HG03196 (cell line): ENCODE data around the gene TMPRSS4.
"Not testable (repeated sequence)": the region's sequence is repeated elsewhere in the genome, so short reads cannot be mapped to it uniquely, and the experiment has no call there.

Source experiments
- ATAC-seq: cut with Tn5 transposase; IDR thresholded peaks from one replicate; pipeline ENCODE4 v1.9.1; 2021; ENCODE audit not compliant: unreplicated experiment

Gene TMPRSS4

DNA sequence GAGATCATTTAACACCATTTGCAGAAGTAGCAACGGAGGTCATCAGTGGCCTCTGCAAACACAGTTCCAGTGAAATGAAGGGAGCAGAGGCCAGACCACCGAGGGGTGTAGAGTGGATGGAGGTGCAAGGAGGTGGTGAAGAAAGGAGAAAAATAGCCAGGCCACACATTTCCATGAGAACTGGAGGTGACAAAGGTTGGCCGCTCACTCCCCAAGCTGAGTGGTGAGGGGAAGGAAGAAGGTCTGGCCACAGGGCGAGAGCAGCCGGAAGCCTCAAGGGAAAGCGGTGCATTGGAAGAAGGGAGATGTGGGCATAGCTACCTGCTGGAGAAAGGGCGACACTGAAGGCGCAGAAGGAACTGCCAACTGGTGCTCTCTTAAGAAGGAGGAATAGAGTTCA is 20.1 kb upstream of the TMPRSS4 start:
- no peak for ATAC-seq

DNA sequence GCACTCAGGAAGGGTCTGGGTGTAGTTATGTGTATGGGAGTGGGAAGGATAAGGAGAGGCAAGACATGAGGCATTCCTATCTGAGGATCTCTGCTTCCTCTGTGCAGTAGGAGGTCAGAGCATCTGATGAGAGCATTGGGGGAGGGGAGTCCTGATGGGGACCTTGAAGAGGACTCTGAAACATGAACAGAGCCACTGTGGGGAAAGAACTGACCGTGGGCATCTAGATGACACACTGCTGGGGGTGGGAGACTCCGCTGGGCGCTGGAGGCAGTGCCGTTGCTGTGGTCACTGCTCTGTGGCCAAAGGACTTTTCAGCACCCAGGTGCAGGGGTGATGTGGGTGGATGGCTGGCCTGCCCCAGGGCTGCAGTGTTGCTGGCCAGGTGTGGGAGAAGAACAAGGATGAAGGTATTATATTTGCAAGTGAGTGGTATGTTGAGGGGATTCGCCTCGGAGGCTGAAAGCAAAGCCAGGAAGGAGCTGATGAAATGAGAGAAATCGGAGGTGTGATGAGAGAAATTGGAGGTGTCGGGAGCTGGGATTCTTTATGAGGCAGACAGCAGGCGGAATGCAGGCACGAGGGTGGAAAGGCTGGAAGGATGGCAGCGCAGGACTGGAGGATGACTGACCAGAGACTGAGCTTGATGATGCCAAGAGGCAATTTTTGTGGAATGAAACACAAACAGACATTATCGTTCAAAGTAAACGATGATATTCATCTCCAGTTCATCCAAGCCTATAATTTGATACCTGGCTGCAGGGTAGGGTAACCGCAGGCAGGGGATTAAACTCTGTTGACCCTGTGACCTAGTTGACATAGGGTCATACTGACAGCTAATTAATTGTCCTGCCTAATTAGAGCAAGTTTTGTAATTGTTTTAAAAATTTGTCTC is 19.4 kb upstream of the TMPRSS4 start:
- ATAC-seq = no peak

DNA sequence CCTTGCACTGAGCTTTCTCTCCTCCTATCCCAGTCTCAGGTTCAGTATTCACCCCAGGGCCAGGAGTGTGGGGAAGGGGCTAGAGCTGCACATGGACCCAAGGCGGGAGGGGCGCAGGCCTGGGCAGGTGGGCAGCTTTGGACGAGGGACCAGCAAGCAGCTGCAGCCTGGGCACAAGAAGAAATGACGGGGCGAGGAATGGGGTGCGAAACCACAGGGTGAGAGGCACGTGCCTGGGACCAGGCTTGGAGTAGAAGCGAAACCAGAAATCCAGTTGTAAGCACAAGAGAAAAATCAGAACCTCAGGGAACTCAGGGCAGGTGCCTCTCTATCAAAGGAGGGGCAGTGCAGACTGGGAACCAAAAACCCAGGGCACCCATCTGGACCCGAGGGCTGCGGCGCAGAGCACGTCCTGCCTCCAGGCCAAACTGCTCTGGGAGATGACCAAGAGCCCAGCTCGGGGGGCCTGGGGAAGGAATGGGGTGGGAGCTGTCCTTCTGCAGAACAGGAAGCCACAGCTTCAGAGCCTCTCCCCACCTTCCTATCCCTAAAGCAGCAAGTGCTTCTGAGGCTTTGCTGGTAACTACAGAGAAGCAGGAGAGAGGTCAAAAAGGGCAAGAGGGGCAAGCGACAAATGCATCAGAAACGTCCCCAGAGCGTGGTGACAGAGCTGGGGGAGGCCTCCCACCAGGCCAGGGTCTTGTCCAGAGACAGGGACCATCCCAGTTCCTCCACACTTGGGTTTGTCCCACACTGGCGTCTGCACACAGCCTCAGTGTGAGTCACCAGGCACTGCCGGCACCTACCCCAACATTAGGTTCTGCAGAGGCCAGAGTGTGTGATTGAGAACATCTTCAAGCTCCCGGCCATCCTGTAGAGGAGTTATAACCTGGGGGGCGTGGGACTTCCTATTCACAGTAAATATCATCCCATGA is 18.3 kb upstream of the TMPRSS4 start:
- no peak for ATAC-seq

DNA sequence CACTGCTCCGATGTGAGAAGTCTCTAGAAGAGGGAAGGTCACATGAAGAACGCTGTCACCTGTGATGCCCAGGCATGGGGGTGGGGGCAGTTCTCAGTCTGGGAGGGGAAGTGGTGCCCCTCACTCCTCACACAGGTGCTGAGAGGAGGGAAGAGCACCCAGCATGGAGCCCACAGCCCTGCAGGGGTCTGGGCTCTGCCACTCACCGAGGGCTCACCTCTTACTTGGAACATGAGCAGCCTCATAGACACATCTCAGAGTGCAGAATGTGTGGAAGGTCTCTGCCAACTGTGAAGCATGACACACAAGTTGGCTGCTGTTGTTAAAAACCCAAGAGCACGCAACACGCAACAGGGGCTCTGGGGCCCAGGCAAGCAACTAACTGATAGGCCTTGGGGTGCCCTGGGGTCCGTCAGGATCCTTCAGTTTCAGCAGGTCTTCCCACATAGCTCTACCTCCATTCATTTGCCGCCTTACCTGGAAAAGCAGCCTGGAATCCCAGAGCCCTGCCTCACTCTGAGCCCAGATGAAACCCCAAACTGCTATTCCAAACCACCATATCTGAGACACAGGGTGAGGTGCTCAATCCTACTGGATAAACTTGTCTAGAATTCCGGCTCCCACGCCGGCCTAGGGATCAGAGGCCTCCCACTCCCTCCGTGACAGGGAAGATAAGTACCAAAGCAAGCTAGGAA is 17.5 kb upstream of the TMPRSS4 start:
- no peak for ATAC-seq

DNA sequence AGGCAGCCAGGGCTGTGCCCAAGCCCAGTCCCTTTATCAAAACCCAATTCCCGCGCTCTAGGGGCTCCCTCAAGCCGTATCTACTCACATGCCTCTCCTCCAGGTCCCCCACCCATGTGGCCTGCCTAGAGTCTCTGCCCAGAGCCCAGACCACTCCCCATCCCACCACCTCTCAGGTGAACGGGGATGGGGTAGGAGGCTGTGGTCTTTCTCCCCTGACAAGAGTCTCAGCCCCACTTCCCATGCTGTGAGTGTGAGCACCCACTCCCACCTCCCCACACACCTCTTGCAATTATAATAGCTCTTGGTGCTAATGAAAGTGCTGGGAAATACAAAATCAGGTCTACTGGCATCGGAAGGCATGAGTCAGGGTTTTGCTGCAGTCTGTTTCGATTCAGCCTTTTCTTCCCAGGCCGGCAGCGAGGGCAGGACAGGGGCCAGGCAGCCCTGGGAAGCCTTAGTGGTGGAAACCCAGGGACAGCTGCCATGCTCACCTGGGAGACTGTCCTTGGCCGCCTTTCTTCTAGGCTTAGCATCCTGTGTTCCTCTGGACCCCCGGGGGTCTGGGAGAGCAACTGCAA is 16.7 kb upstream of the TMPRSS4 start:
- ATAC-seq = no peak

DNA sequence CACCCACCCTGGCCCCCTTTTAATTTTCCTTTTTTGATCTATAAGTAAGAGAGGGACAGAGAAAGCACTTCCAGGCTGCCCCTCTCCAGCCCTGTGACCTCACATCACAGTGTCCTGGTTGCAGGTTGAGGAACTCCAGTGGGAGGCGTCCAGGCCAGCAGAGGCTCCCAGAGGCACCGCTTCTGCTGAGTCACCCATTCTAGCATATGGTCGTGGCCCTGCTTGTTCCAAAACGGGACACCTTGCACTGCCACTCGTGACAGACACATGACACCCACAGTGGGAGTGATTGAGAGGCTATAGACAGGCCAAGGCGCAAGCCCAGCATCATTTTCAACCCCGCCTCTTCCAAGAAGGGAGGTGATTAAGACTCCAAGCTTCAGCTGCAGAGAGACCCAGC is 16.0 kb upstream of the TMPRSS4 start:
- no peak for ATAC-seq

DNA sequence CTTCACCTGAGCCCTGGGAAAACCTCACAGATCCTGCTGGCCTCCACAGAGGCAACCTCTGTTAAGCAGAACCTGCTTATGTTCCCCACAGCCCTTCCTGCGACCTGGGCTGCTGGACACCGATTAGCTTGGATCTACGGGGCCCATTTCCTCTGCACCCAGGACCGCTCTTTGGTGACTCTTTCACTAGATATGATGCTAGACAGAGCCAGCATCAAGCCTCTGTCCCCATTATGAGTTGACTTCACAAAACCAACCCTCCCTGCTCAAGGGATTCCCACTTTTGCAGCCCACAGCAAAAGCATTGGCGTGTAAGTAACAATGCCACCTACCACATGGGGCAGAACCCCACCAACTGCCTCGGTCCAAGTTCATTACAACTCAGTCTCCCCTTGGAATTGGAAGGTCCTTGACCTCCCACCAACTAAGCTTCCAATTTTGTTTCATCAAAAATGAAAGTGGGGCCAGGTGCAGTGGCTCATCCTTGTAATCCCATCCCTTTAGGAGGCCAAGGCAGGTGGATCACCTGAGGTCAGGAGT is 15.2 kb upstream of the TMPRSS4 start:
- ATAC-seq = no peak

DNA sequence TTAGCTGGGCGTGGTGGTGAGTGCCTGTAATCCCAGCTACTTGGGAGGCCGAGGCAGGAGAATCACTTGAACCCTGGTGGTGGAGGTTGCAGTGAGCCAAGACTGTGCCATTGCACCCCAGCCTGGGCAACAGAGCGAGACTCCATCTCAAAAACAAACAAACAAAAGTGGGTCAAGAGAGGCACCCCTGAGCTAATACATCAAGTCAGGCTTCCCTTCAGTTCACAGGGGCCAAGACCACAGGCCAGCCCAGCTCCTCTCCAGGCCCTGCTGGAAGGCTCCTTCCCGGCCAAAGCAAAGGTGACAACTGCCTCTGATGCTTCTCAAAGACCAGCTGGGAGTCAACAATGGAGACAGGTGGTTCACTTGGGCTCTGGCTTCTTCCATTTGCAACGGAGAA is 14.7 kb upstream of the TMPRSS4 start:
- not testable (repeated sequence) for ATAC-seq

DNA sequence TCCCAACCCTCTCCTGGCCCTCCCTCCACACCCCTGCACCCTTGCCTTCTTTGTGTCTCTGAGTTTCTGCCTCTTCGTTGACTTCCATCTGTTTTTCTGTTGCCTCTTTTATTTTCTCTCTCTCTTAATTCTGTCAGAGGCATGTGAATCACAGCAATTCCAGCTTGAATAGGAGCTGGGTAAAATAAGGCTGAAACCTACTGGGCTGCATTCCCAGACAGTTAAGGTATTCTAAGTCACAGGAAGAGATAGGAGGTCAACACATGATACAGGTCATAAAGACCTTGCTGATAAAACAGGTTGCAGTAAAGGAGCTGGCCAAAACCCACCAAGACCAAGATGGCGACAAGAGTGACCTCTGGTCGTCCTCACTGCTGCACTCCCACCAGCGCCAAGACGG is 14.2 kb upstream of the TMPRSS4 start:
- ATAC-seq = not testable (repeated sequence)

DNA sequence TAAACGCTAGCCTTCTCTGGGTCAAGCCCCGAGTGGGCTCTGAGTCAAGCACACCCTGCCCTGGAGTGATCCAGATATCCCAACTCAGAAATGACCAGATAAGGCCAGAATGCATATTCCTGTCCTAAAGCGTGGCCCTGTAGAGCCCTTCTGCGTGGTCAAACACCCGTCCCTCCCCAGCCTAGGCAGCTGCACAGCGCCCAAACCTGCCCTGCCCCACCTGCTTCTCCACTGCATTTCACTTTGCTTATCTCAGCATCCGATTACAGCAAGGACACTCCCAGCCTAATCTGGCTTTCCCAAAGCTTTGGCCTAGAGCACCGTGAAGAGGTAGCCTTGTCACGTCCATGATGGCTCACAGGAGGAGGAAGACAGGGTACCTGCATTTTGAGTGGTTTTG is 11.9 kb upstream of the TMPRSS4 start:
- ATAC-seq = no peak

DNA sequence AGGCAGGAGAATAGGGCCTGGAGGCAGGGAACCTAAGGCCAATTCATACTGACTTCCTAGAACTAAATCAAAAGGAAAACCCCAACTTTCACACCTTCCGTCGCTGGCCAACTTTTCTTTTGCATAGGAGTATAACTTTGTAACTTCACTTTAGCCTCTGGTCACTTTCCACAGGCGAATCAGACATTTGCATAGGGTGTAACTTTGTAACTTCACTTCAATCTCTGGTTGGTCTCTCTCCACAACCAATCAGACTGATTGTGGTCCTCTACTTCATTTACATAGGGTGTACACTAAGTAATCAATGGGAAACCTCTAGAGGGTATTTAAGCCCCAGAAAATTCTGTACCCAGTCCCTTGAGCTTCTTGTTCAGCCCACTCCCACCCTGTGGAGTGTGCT is 11.5 kb upstream of the TMPRSS4 start:
- no peak for ATAC-seq

DNA sequence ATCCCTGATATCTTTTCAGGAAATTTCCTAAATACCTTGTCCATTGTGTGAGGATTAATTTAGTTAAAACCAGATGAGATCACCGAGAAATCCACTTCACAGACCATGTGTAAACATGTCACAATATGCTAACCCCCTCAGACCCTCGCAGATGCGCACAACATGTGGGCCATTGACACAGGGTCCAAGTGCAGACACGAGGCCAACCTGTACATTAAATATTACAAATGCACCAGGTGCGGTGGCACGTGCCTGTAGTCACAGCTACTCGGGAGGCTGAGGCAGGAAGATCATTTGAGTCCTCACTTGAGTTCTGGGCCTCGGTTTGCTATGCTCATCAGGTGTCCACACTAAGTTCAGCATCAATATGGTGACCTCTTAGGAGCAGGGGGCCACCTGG is 9.9 kb upstream of the TMPRSS4 start:
- ATAC-seq = no peak

DNA sequence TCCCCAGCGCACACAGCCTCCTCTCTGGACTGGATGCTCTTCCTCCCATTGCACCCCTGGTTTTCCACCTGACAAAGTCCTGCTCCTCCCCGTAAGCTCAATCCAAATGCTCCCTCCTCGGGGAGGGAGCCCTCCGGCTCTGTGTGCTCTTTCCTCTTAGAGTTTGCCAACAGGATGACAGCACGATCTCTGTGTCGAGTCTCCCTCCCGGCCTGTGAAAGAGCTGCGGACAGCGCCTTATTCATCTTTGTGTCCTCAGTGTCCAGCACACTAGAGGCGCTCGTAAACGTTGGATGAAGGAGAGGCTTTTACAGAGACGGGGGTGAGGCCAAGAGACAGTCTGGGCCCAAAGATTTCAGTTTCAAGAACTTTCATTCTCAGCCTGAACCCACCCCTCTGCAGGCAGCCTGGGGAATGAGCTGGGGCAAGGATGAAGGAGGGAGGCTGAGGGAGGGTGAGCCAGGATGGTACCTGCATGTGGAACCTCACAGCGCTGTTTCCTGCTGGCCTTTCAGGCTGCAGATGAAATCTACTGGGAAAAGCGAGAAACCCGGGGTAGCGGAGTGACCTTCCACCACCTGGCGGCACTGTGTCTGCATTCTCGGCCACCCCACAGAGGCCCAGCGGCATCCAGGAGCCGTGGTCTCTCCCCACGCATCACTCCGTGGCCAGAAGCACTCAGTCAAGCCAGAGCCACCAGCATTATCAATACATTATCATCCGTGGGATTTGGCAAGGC is 8.5 kb upstream of the TMPRSS4 start:
- no peak for ATAC-seq

DNA sequence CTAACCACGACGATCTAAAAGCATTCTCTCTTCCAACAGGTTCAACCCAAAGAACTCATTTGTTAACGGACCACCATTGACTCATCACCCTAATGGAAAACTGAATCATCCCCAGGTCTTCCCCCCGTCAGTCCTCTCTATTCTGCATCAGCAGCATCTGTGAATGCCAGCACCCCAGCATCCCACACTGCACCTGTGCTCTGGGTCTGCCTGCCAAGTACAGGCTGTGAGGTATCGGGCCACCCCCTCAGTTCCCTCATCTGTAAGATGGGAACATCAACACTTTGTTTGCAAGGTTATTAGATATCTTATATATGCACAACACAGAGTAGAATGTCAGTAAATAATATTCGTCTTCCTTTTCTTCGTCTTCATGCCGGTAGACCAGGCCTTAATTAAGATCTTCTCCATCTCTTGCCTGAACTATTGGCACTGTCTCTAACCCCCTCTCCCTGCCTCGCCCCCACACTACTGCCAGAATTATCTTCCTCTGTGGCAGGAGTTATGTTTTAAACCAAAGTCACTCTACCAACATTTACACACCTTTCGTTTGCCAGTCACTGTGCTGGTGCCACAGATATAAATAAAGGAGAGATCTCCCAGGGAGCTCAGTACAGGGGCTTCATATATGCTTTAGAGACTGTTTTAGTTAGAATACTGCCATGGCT is 7.8 kb upstream of the TMPRSS4 start:
- ATAC-seq = no peak

DNA sequence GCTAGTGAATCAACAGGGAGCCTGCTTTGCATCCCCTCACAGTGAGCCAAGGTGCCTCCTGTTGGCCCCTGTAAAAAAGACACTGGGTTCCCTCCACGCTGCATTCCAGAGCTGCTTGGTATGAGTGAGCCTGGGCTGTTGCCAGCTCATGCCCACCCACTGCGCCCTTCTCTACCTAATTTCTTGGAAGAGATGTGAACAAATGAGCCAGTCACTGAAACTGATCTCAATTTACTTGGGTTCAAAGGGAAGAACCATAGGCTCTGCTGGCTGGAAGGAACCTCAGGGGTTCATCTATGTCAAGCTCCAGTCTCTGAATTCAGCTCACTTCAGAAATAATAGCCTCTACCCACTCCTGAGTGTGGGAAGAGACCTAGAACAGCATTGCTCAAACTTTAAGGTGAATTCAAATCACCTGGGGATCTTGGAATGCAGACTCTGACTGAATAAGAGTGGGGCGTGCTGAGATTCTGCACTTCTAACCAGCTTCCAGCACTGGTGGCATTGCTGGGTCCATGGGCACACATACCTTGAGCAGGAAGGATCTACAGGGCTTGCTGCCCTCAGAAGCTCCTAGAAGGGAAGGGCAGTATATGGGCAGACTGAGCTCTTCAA is 5.4 kb upstream of the TMPRSS4 start:
- no peak for ATAC-seq

DNA sequence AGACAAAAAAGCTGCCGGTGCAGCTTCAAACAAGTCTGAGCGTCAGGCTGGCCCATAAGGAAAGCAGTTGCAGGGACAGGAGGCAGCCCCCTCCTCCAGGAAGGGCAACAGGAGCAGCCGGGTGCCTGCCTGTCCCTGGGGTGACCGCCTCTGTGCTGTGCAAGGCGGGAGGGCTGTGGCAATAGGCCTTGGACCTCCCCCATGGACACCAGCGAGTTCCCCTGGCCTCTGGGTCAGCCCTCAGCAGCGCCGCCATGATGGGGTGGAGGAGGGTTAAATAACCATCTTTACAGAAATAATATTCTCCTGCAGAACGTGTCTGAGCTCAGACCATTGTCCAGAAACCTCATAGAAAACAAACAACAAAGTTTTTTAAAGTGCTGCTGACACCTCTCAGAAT is 3.3 kb upstream of the TMPRSS4 start:
- ATAC-seq = no peak

DNA sequence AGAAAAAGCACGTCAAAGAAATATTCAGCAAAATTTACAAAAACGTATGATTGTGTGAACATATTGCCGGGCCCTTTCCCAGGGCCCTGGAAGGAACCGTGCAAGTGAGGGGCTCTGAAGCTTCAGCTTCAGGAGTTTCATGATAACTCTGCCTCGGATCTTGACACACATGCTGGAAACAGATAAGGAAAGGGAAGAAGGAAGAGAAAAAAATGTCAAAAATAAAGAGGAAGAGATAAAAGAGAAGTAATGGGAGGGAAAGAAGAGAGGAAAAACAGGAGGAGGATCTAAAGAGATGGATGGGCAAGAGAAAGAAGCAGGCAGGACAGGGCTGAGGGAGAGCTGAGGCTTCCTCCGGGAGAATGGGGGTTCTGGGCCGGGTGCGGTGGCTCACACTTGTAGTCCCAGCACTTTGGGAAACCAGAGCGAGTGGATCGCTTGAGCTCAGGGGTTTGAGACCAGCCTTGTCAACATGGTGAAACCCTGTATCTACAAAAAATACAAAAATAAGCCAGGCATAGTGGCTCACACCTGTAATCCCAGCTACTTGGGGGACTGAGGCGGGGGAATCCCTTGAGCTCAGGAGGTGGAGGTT is 2.7 kb upstream of the TMPRSS4 start:
- ATAC-seq = no peak

DNA sequence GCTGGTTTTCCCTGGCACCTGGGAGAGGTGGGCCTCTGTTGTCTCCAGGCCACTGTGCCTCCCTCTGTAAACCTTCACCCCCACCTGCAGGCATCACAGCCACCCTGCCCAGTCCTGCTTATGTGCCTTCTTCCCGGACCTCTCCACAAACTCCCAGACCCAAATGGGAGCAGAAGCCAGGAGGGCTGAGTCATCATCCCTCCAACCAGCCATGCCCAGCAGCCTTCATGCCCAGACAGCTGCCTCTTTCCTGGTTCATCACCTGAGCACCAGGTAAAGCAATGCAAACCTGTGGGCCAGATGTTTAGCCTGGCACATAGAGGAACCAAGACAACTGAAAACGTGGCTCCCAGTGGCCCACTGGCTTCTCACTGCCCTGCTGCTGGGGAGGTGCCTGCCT is 2.1 kb upstream of the TMPRSS4 start:
- ATAC-seq = no peak
